ENCODE data around the gene DISC1. TPM values are rescaled to one million over a fixed set of nuclear protein-coding genes. Genes with fewer than 3 reads are reported as not detected.
A peak's percentile ranks its signal among the peaks of the same experiment; 100 is the strongest.

Gene DISC1
- total RNA-seq, 2 experiments from 2014 or later: 9.8 to 11.2 TPM

- POLR2A ChIA-PET: no interaction called here
- Mint-ChIP-seq H3K27ac (no peak overlapping the region), H3K9me3 (no peaks in the 10 kb centered on the region), H3K4me3 (no peak overlapping the region), H3K4me1 (peaks cover 12% of the 10 kb centered on the region), H3K27me3 (no peaks in the 10 kb centered on the region), H3K36me3 (peaks cover 1% of the 10 kb centered on the region)
- DNase-seq (no peak), ATAC-seq (ENCODE audit: low read depth) (no peak)
Observed at GRCh38 chr1:231841616-231842344, 215.2 kb downstream of the DISC1 start.

GRCh38 chr1:231842441-231842840 is 215.9 kb downstream of the DISC1 start:
- POLR2A ChIA-PET: no interaction called here
- Mint-ChIP-seq H3K4me1 (peaks cover 12% of the 10 kb centered on the region), H3K27ac (no peak overlapping the region), H3K36me3 (peaks cover 1% of the 10 kb centered on the region), H3K9me3 (no peaks in the 10 kb centered on the region), H3K27me3 (no peaks in the 10 kb centered on the region), H3K4me3 (no peak overlapping the region)
- no peak for DNase-seq
- ATAC-seq (ENCODE audit: low read depth): no peak

DNA sequence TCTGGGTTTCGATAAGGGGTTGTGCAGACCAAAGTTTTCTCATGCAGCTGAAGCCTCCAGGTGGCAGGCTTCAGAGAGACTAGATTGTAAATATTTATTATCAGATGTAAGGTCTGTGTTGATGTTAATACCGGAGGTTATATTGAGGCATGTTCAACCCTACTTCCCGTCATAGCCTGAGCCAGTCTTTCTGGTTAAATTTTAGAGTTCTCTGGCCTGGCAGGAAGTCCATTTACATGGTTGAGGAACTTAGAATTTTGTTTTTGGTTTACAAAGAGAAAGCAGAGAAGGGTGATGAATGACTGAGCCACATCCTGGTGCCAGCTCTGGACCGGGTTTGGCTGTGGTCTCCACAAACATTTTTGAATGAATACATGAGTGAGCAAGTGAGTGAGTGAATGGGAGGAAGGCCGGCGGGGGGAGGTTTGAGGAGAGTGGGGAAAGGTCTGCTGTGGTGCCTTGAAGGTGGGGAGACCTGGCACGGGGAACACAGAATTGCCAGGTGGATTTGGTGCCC is 218.5 kb downstream of the DISC1 start:
- H3K4me3 Mint-ChIP-seq: peak overlapping the region; percentile 14
- peaks cover 12% of the 10 kb centered on the region for H3K4me1 Mint-ChIP-seq
- DNase-seq (no peak), ATAC-seq (ENCODE audit: low read depth) (peak; percentile 68)
- peaks cover 1% of the 10 kb centered on the region for H3K36me3 Mint-ChIP-seq
- peak overlapping the region; percentile 42 for H3K27ac Mint-ChIP-seq
- POLR2A ChIA-PET: no interaction called here
- H3K27me3 Mint-ChIP-seq: no peaks in the 10 kb centered on the region
- no peaks in the 10 kb centered on the region for H3K9me3 Mint-ChIP-seq

DNA sequence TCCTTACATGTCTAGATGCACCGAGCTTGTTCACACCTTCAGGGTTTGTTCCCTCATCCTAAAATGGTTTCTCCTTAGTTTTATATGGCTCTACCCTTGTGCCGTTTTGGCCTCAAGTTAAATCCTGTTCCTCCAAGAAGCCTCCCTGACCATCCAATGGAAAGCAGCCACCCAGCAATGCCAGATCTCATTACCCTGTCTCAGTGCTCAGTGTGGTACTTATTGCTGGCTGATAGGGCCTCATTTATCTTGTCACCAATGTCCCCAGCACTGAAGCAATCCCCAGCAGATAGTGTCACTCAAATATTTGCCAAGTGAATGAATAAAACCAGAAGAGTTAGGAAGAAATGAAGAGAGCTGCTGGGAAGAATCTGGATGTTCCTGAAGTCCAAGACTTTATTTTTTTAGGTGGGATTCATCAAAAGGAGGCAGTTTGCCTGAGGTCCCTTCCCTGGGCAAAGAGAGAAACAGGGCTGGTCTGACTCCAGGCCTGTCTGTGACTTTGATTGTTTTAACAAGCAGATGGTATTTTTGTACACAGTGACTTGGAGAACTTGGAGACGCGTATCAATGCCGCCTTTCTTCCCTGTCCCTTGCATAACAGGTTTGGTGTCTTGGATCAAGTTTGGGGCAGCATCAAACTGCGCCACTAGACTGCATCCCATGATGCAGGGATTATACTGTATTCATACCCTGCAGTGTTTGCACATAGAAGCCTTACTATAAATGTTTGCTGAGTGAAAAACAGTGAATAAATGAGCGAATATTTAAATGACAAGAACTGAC is 221.2 kb downstream of the DISC1 start:
- Mint-ChIP-seq H3K27ac (no peak overlapping the region), H3K4me3 (no peak overlapping the region), H3K9me3 (no peaks in the 10 kb centered on the region), H3K27me3 (no peaks in the 10 kb centered on the region), H3K36me3 (peaks cover 1% of the 10 kb centered on the region), H3K4me1 (peaks cover 13% of the 10 kb centered on the region)
- ATAC-seq (ENCODE audit: low read depth) (no peak), DNase-seq (no peak)
- POLR2A ChIA-PET: no interaction called here

GRCh38 chr1:231849981-231850380 is 223.4 kb downstream of the DISC1 start:
- DNase-seq (no peak), ATAC-seq (ENCODE audit: low read depth) (no peak)
- H3K9me3 Mint-ChIP-seq: no peaks in the 10 kb centered on the region
- H3K27ac Mint-ChIP-seq: no peak overlapping the region
- H3K4me1 Mint-ChIP-seq: peaks cover 8% of the 10 kb centered on the region
- H3K27me3 Mint-ChIP-seq: no peaks in the 10 kb centered on the region
- H3K4me3 Mint-ChIP-seq: no peak overlapping the region
- peaks cover 1% of the 10 kb centered on the region for H3K36me3 Mint-ChIP-seq
- POLR2A ChIA-PET: no interaction called here

DNA sequence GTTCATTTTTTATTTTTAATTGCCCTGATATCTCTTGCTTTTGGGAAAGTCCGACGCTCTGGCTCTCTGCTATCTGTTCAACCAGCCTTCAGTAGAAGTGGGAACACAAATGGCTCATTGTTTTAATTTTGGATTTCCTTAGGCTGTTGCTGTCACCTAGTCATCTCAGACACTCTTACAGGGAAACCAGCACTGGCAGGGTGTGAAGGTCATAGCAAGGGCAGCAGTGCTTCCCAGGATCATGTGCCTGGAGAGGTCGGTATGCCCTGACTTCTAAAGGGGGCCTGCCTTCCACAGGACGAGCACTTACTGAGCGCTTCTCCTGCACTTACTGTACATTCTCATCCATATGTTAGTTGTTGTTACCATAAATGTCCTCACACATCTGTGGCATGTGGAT is 224.2 kb downstream of the DISC1 start:
- POLR2A ChIA-PET: no interaction called here
- no peaks in the 10 kb centered on the region for H3K36me3 Mint-ChIP-seq
- H3K27me3 Mint-ChIP-seq: no peaks in the 10 kb centered on the region
- no peak for DNase-seq
- peaks cover 1% of the 10 kb centered on the region for H3K4me1 Mint-ChIP-seq
- no peak overlapping the region for H3K4me3 Mint-ChIP-seq
- no peak overlapping the region for H3K27ac Mint-ChIP-seq
- H3K9me3 Mint-ChIP-seq: no peaks in the 10 kb centered on the region
- ATAC-seq (ENCODE audit: low read depth): no peak

DNA sequence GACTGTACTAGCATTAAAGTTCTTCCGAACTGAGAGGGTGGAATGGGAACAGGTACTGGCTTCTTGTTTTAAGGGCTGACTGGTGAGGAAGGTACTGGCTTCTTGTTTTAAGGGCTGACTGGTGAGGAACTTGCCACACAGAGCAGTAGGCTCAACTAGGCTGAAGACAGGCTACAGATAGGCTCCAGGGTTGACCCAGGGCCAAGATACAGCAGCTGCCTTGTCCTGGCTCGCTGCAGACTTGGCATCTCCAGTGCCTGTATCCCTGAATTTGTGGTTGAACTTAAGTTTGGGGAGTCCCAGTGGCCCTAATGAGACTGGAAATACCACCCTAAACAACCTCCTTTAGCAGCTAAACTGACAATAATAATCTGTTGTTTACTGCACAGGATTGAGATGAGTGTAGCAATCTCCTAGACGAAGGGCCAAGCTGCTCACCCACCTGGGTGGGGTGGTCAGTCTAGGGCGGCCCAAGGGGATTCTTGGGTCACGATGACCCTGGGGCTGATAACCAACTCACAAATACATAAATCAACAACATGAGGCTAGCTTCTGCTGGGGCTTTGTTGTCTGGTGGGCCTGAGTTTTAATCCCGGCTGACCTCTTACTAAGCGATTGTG is 227.1 kb downstream of the DISC1 start:
- H3K27me3 Mint-ChIP-seq: no peaks in the 10 kb centered on the region
- H3K27ac Mint-ChIP-seq: no peak overlapping the region
- POLR2A ChIA-PET: no interaction called here
- no peak overlapping the region for H3K4me3 Mint-ChIP-seq
- no peaks in the 10 kb centered on the region for H3K36me3 Mint-ChIP-seq
- no peak for DNase-seq
- ATAC-seq (ENCODE audit: low read depth): no peak
- H3K4me1 Mint-ChIP-seq: peaks cover 1% of the 10 kb centered on the region
- no peaks in the 10 kb centered on the region for H3K9me3 Mint-ChIP-seq

DNA sequence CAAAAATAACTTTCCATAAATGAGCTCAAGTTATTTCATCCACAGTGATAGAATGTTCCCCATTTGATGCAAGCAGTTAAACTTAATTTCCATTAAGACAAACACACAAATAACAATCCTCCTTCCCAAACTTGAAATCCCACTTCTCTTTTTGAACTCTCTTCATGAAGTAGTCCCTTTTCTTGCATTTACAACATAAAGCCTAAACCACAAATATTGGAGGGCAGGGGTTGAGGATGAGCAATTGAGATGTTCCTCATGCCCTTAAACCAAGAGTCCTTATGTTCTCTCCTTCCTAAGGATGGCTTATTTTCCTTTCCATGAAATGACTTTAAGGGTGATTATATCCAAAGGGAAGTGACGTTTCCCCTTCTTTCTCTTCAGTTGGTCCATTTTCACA is 228.8 kb downstream of the DISC1 start:
- POLR2A ChIA-PET: no interaction called here
- H3K4me3 Mint-ChIP-seq: no peak overlapping the region

GRCh38 chr1:231855926-231856325 is 229.3 kb downstream of the DISC1 start:
- POLR2A ChIA-PET: no interaction called here
- DNase-seq (no peak), ATAC-seq (ENCODE audit: low read depth) (no peak)
- H3K27ac Mint-ChIP-seq: no peak overlapping the region
- peaks cover 3% of the 10 kb centered on the region for H3K4me1 Mint-ChIP-seq
- no peaks in the 10 kb centered on the region for H3K27me3 Mint-ChIP-seq
- no peaks in the 10 kb centered on the region for H3K9me3 Mint-ChIP-seq
- no peak overlapping the region for H3K4me3 Mint-ChIP-seq
- H3K36me3 Mint-ChIP-seq: no peaks in the 10 kb centered on the region

More for the DNA sequence above, 228.8 kb downstream of the DISC1 start:
- no peak overlapping the region for H3K27ac Mint-ChIP-seq
- H3K36me3 Mint-ChIP-seq: no peaks in the 10 kb centered on the region
- H3K27me3 Mint-ChIP-seq: no peaks in the 10 kb centered on the region
- no peaks in the 10 kb centered on the region for H3K9me3 Mint-ChIP-seq
- no peak for DNase-seq
- ATAC-seq (ENCODE audit: low read depth): no peak
- H3K4me1 Mint-ChIP-seq: peaks cover 4% of the 10 kb centered on the region

DNA sequence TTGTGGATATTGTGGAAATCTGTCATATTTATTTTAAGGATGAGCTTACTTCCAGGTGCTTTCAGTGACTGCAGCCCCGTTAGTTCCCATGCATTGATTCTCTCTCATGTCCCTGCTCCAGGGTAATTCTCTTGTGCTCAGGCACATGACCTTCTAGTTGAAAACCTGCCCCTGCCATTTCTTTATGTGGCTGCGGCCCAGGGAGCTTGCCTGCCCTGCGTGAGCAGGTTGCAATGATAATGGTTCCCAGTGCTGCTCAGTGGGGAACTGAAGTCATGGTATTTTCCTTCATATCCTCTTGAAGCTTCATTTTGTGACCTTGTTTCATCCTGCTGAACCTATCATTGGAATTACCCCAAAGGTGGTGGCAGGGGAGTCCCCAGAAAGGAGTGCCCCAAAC is 229.8 kb downstream of the DISC1 start:
- Mint-ChIP-seq H3K4me3 (no peak overlapping the region), H3K9me3 (no peaks in the 10 kb centered on the region), H3K36me3 (no peaks in the 10 kb centered on the region), H3K27ac (no peak overlapping the region), H3K4me1 (peaks cover 3% of the 10 kb centered on the region), H3K27me3 (no peaks in the 10 kb centered on the region)
- ATAC-seq (ENCODE audit: low read depth) (no peak), DNase-seq (no peak)
- POLR2A ChIA-PET: no interaction called here

DNA sequence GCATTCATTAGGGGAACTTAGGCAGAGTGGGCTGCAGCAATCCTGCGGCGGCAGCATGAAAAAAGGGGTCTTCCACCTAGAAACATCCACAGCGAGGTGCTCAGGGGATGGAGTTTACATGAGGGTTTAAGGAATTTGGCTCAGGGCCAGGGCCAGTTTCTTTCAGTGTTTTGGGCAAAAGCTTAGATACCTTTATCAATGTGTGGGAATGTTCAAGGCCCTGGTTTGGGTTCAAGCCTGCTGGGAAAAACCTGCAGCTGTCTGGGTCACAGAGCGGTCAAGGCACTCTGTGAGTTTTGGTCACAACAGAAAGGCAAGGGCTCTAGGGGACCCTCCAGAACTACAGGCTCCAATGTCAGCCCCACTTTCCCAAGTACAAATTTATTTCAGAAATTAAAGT is 230.3 kb downstream of the DISC1 start:
- POLR2A ChIA-PET: no interaction called here
- peaks cover 3% of the 10 kb centered on the region for H3K4me1 Mint-ChIP-seq
- H3K27me3 Mint-ChIP-seq: no peaks in the 10 kb centered on the region
- H3K9me3 Mint-ChIP-seq: no peaks in the 10 kb centered on the region
- H3K36me3 Mint-ChIP-seq: no peaks in the 10 kb centered on the region
- DNase-seq (no peak), ATAC-seq (ENCODE audit: low read depth) (no peak)
- no peak overlapping the region for H3K4me3 Mint-ChIP-seq
- no peak overlapping the region for H3K27ac Mint-ChIP-seq

DNA sequence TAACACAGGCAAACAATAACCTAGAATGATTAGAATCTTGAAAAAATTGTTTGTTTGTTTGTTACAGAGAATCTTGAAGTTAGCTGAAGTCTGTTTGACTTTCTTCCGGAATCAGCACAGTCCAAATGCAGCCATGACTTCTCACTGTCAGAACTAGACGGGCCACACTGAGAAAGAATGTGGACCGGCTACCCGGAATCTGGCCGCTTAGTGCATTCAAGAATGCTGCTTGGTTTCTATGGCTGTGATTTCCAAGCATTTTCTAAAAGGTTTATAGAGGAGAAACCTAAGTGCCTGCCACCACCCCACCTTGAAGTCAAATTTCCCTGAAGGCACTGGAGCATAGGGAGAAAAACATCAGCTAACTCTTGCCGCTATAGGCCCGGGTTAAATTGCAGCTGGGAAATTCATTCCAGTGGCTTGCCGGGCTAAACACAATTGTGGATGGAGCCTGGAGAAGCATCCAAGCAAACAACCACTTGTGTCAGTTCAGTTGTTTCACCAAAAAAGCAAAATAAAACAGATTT is 231.1 kb downstream of the DISC1 start:
- no peaks in the 10 kb centered on the region for H3K36me3 Mint-ChIP-seq
- H3K4me3 Mint-ChIP-seq: no peak overlapping the region
- H3K4me1 Mint-ChIP-seq: peaks cover 3% of the 10 kb centered on the region
- no peak overlapping the region for H3K27ac Mint-ChIP-seq
- no peak for ATAC-seq (ENCODE audit: low read depth)
- no peaks in the 10 kb centered on the region for H3K27me3 Mint-ChIP-seq
- POLR2A ChIA-PET: no interaction called here
- no peak for DNase-seq
- H3K9me3 Mint-ChIP-seq: no peaks in the 10 kb centered on the region

DNA sequence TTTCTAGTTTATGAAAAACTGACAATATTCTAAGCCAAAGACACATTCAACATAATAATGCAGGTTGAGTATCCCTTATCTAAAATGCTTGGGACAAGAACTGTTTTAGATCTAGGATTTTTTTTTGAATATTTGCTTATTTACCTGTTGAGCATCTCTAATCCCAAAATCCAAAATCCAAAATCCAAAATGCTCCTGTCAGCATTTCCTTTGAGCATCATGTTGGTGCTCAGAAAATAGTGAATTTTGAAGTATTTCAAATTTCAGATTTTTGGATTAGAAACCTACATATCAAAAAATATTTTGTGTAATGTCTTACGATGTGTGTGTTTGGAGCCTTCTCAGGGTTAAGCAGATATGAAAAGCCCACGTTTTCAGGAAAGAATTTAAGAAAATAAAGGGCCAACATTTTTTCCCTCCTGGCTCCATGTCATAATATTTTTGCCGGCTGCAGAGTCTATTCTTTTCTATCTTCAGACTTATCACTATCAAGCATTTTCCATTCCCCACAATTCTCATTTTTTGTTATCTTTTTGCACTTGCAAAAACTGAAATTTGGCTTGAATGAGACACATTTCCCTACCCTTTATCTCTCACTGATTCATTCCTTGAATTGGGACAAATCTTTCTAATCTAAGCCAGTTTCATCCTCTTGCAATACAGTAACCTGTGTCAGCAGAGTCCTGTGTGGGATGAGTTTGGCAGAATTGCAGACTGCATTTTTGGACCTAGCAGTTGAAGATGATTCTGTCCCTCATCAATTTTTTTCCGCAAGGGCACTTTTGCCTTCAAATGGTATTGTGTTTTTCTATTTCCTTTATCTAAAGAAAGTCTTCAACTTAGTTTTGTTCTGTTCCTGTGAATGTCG is 233.9 kb downstream of the DISC1 start:
- no peak for DNase-seq
- no peak for ATAC-seq (ENCODE audit: low read depth)
- Mint-ChIP-seq H3K36me3 (no peaks in the 10 kb centered on the region), H3K27ac (no peak overlapping the region), H3K4me1 (peaks cover 3% of the 10 kb centered on the region), H3K27me3 (no peaks in the 10 kb centered on the region), H3K4me3 (no peak overlapping the region), H3K9me3 (no peaks in the 10 kb centered on the region)
- POLR2A ChIA-PET: no interaction called here
